SKM-1 (cell line): ENCODE data around the gene TRAPPC4.

Experiments
- DNase-seq: peaks from one replicate; lab custom pipeline; 2025; ENCODE audit not compliant: unreplicated experiment; lab: John Stamatoyannopoulos, UW

Gene TRAPPC4

DNA sequence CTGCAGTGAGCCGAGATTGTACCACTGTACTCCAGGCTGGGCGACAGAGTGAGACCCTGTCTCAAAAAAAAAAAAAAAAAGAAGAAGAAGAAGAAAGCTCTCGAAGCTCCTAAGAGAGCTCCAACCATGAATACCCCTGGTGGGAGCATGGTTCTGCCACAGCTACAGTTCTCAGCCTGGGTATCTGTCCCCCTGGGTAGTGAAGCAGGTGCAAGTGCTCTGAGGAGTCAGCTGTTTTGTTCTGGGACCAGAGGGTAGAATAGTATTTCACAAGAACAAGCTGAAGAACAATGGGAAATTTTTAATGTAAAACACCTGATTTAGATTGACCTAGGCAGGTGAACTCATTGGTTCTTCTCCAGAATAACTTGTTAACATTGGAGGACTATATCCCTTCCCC is 42.7 kb downstream of the TRAPPC4 start:
- no peak for DNase-seq

DNA sequence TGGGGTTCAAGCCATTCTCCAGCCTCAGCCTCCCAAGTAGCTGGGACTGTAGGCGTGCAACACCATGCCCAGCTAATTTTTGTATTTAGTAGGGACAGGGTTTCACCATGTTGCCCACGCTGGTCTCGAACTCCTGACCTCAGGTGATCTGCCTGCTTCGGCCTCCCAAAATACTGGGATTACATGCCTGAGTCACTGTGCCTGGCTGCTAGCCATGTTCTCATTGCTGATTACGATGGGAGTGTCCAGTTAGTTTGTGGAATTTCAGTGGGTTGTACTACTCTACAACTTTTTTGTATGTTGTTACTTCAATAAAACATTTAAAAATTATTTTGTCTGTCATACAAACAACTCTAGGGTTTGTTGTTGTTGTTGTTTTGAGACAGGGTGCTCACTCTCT is 44.2 kb downstream of the TRAPPC4 start:
- no peak for DNase-seq

DNA sequence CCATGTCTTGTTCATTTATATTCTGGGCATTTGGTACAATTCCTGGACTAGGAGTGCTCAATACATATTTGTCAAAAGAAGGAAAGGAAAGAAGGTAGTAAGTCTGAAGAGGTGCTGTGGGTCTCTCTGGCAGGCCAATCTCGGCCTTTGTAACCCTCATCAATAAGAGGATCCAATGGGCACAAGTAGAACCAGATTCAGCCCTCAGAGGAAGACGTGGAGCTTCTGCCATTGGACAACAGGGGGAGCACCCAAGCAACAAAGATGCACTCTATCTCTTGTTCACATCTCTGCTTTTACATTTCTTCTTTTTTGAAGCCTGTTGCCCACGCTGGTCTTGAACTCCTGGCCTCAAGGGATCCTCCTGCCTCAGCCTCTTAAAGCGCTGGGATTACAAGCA is 46.8 kb downstream of the TRAPPC4 start:
- DNase-seq, result peak; percentile 32

DNA sequence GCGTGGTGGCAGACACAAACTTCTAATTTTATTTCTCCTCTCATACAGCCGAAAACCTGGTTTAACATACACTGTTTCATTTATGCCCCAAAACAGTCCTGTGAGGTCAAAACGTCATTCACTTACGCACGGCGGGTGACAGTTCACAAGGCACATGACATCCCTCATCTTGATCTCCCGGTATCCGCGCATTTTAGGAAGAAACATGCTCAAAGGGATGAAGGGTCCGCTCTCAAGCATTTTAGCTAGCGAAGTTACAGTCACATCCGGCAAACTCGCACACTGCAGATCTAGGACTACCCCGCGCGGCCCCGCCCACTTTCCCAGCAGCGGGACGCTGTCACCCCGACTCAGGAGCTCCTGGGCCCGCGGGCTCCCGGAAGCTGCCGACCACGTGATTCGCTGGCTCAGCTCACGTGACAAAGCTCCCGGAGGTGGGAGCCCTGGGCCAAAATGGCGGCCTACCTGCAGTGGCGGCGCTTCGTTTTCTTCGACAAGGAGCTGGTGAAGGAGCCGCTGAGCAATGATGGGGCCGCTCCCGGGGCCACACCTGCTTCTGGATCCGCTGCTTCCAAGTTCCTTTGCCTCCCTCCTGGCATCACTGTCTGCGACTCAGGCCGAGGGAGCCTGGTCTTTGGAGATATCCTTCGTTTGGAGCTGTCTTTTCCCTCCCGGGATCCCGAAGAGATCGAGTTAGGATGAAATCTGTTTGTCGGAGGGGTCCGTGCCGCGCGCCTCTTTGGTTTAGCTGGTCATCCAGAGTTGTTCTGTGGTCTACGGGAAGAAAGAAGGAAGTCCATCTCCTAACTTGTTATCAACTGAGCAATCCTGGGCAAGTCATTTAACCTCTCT is 49.0 kb downstream of the TRAPPC4 start, which contains the start of gene VPS11:
TSS of gene VPS11 (plus strand) at position 448 of the 852 bp plus-strand sequence. CDS start at position 454, 6 bp downstream.
- peak; percentile 95 for DNase-seq
